Gastrocnemius medialis (tissue), 4 donors: ENCODE results near the gene BANK1.
"Not testable (repeated sequence)": the region's sequence is repeated elsewhere in the genome, so short reads cannot be mapped to it uniquely, and the experiment has no call there.

Experiments used
- CTCF ChIP-seq, 5 experiments: fragments of 450-650 bp in 3 of 5; fragments of 200-600 bp in 2 of 5; sonication (generic) in 2 of 5; IDR thresholded peaks in 4 of 5; conservative IDR thresholded peaks in 1 of 5; 1 replicate in 4 of 5; 2 replicates in 1 of 5; pipeline ENCODE4 v1.5.1; 2016 to 2019; ENCODE audit warnings: antibody characterized with exemption in 5 of 5, mild to moderate bottlenecking in 3 of 5, moderate library complexity in 3 of 5
- POLR2A ChIP-seq, 2 donors: fragments of 450-650 bp; IDR thresholded peaks; one replicate each; pipeline ENCODE4 v1.6.1; 2017; ENCODE audit warnings: antibody characterized with exemption in 2 of 2, mild to moderate bottlenecking in 2 of 2, moderate library complexity in 2 of 2

- TF ChIP-seq CTCF (IDR thresholded peaks at IDR 0.05 in 4 of 5, conservative IDR thresholded peaks at IDR 0.05 in 1 of 5); POLR2A (IDR thresholded peaks at IDR 0.05): not testable (repeated sequence)
Measured at GRCh38 chr4:101905527-101905926, 115.0 kb downstream of the BANK1 start.
